ENCODE measurements around the gene PRKAA1. TPM values are rescaled to one million over a fixed set of nuclear protein-coding genes. Genes with fewer than 3 reads are reported as not detected.
A peak's percentile ranks its signal among the peaks of the same experiment; 100 is the strongest.

PRKAA1 gene
- total and polyA plus RNA-seq, 2 of the 4 experiments (the other 2 are of a cell fraction), result 47.7 to 94.1 TPM

- TF ChIP-seq MAZ (IDR thresholded peaks at IDR 0.05; ENCODE audit: borderline replicate concordance, low read depth, low read length), result no peak
Observed at GRCh38 chr5:40775085-40775845, 22.9 kb downstream of the PRKAA1 start (continued).

- H3K4me1 ChIP-seq (ENCODE audit: control insufficient read depth, insufficient read depth, low read length), result peaks cover 2% of the 10 kb centered on the region
- H2AK9ac ChIP-seq (replicated peaks; ENCODE audit: low read depth, low read length, poor library complexity), result no peak overlapping the region
- peaks cover 35 to 49% of the 10 kb centered on the region in 2 experiments for H3K79me1 ChIP-seq (ENCODE audit: low read depth in 1 of 2, low read length in 2 of 2)
- dilution Hi-C loops (cut with HindIII; ENCODE audit: low sequenced_read_pairs, unreplicated experiment) (no loop called here), in situ Hi-C loops (cut with MboI; ENCODE audit: low sequenced_read_pairs) (loop anchor here (25.0 kb wide), 1 partner anchor 1387 kb away; no protein-coding TSS in a partner anchor), intact Hi-C loops (cut with micrococcal nuclease) (loop anchor here (2.0 kb wide), 1 partner anchor 14 kb away; no protein-coding TSS in a partner anchor)
- TF ChIP-seq CTCF (conservative IDR thresholded peaks at IDR 0.05; ENCODE audit: low read depth, low read length) (0 out of 2 replicates have a peak, but pooled peaks have one; percentile 3), RCOR1 (IDR thresholded peaks at IDR 0.05; ENCODE audit: insufficient replicate concordance, low read length) (no peak)
- H4K8ac ChIP-seq (ENCODE audit: low read depth in 2 of 2, low read length in 2 of 2), result no peak overlapping the region
- no peak overlapping the region for H4K5ac ChIP-seq (ENCODE audit: low read depth, low read length)
- no peak overlapping the region for H2BK20ac ChIP-seq (ENCODE audit: low read depth, low read length)
- no peak overlapping the region for H3K9ac ChIP-seq (ENCODE audit: low read depth, low read length)
- no peak overlapping the region for H3K23ac ChIP-seq (ENCODE audit: low read depth, low read length)
- CTCF ChIA-PET, result interaction anchor here (1.4 kb wide), 1 partner anchor 23 kb away, joined by 3 read pairs; no protein-coding TSS in a partner anchor
- BruUV-seq (replicated peaks), result no TSS peak
- peaks cover 27% of the 10 kb centered on the region for H3K36me3 ChIP-seq (ENCODE audit: control insufficient read depth, insufficient read depth, low read length)
- no peaks in the 10 kb centered on the region for H3K9me1 ChIP-seq (ENCODE audit: insufficient read depth, low read length)
- no peak overlapping the region for H3K4ac ChIP-seq (ENCODE audit: low read depth, low read length)
- no peaks in the 10 kb centered on the region for H3K9me3 ChIP-seq (ENCODE audit: control insufficient read depth, insufficient read depth, low read length)
- no peak overlapping the region for H2BK5ac ChIP-seq (ENCODE audit: low read depth, low read length, poor library complexity, severe bottlenecking)
- no peak overlapping the region for H2BK120ac ChIP-seq (ENCODE audit: low read depth, low read length)
- H2AK5ac ChIP-seq (ENCODE audit: low read depth, low read length), result no peak overlapping the region
- POLR2A ChIA-PET (ENCODE audit: unreplicated experiment), result no interaction called here
- no peak overlapping the region for H3K14ac ChIP-seq (replicated peaks; ENCODE audit: low read depth, low read length)
- DNase-seq, result no peak
- no peaks in the 10 kb centered on the region for H3K27me3 ChIP-seq (ENCODE audit: control insufficient read depth, insufficient read depth, low read length)
- no CpG with 5 or more reads among the region's 1 CpG for WGBS, 2 experiments (ENCODE audit: extremely low coverage in 2 of 2, insufficient read length in 1 of 2)
- ATAC-seq (ENCODE audit: low read depth), result no peak
- no peak overlapping the region for H3K18ac ChIP-seq (ENCODE audit: low read depth, low read length)
- H3K4me3 ChIP-seq (ENCODE audit: insufficient read depth, low read depth, low read length), result no peak overlapping the region
- H3K56ac ChIP-seq (ENCODE audit: extremely low read depth, insufficient read depth, low read length), result no peak overlapping the region
- no peak overlapping the region for H4K91ac ChIP-seq (ENCODE audit: insufficient read depth, low read depth, low read length)
- H2BK15ac ChIP-seq (ENCODE audit: low read depth, low read length), result no peak overlapping the region
- peaks cover 24% of the 10 kb centered on the region for H4K20me1 ChIP-seq (ENCODE audit: insufficient read depth, low read length)
- H3K4me2 ChIP-seq (ENCODE audit: low read depth, low read length), result no peak overlapping the region
- no peak overlapping the region for H3K27ac ChIP-seq (ENCODE audit: insufficient read depth, low read length)
- no peak overlapping the region for H2AFZ ChIP-seq (replicated peaks; ENCODE audit: low read length, poor library complexity)
Observed at GRCh38 chr5:40774623-40775022, 23.6 kb downstream of the PRKAA1 start.
